GM12878 (cell line): ENCODE measurements around the gene ARFGAP2. TPM values are rescaled to one million over a fixed set of nuclear protein-coding genes. Genes with fewer than 3 reads are reported as not detected.

ENCODE experiments used
- ATAC-seq: fragments of 200-7000 bp; cut with Tn5 transposase; 3 replicates; pipeline ENCODE4 v1.9.1; 2020; ENCODE audit warnings: mild to moderate bottlenecking, moderate library complexity
- BruUV-seq: library from RNA; stranded (reverse); fragments of 400-500 nt; replicated peaks from 2 replicates; lab custom pipeline; 2021; lab: Mats Ljungman, UMichigan
- CTCF ChIA-PET: fragments of 300-600 bp; sonication (Branson Sonifier 250); formaldehyde crosslinking; extraction: SDS; loops from one replicate; lab custom pipeline; 2021; ENCODE audit warnings: inconsistent platforms; lab: Yijun Ruan, JAX
- POLR2A ChIA-PET: fragments of 350-600 bp; formaldehyde crosslinking; extraction: SDS; loops from one replicate; lab custom pipeline; 2021; ENCODE audit warnings: inconsistent platforms; lab: Charles Lee
- RAD21 ChIA-PET: fragments of 300-600 bp; sonication (Branson Sonifier 250); formaldehyde crosslinking; loops from one replicate; lab custom pipeline; 2023; ENCODE audit warnings: antibody characterized with exemption; ENCODE audit not compliant: unreplicated experiment; lab: Charles Lee
- SMC1A ChIA-PET: fragments of 300-600 bp; sonication (Branson Sonifier 250); formaldehyde crosslinking; loops from one replicate; lab custom pipeline; 2023; ENCODE audit not compliant: unreplicated experiment, uncharacterized antibody; lab: Charles Lee
- DNase-seq: peaks from one replicate; pipeline ENCODE4 v3.0.0-alpha.2; 2011; ENCODE audit warnings: low read depth, low spot score
- FAIRE-seq: peaks from 3 replicates; lab custom pipeline; 2011; peaks lifted over from hg19 to GRCh38; lab: Jason Lieb, UNC
- H2AFZ ChIP-seq: 2 replicates; pipeline ENCODE4 v1.6.0; 2011; ENCODE audit warnings: low read depth, low read length, control low read depth; ENCODE audit not compliant: control insufficient read depth
- H3K27ac ChIP-seq: 2 replicates; pipeline ENCODE4 v1.5.1; 2011; ENCODE audit warnings: control low read depth; ENCODE audit not compliant: control insufficient read depth, insufficient read depth
- H3K27me3 ChIP-seq, 2 experiments: replicated peaks in 1 of 2; 2 replicates each; pipeline versions ENCODE4 v1.6.0 to v1.6.1; 2011; ENCODE audit warnings: low read length in 1 of 2; ENCODE audit not compliant: control insufficient read depth in 2 of 2, insufficient read depth in 2 of 2
- H3K36me3 ChIP-seq, 2 experiments: 2 replicates each; pipeline ENCODE4 v1.5.1; 2011; ENCODE audit warnings: low read length in 1 of 2; ENCODE audit not compliant: control insufficient read depth in 2 of 2, insufficient read depth in 2 of 2
- H3K4me1 ChIP-seq: 2 replicates; pipeline ENCODE4 v1.6.1; 2011; ENCODE audit warnings: mild to moderate bottlenecking, low read length, moderate library complexity, mixed read lengths; ENCODE audit not compliant: control insufficient read depth, insufficient read depth
- H3K4me2 ChIP-seq: 2 replicates; pipeline ENCODE4 v1.6.0; 2011; ENCODE audit warnings: control low read depth; ENCODE audit not compliant: control insufficient read depth, insufficient read depth
- H3K4me3 ChIP-seq: fragments of 200-600 bp; sonication (generic); 2 replicates; pipeline ENCODE4 v1.5.1; 2016
- H3K79me2 ChIP-seq: 2 replicates; pipeline ENCODE4 v1.6.0; 2011; ENCODE audit warnings: low read length; ENCODE audit not compliant: control insufficient read depth, insufficient read depth
- H3K9ac ChIP-seq: 2 replicates; pipeline ENCODE4 v1.8.0; 2011; ENCODE audit warnings: low read length, control low read depth, mixed read lengths; ENCODE audit not compliant: control insufficient read depth, insufficient read depth
- H3K9me3 ChIP-seq: replicated peaks from 3 replicates; pipeline ENCODE4 v1.5.1; 2011; ENCODE audit warnings: mild to moderate bottlenecking, low read length; ENCODE audit not compliant: control insufficient read depth, insufficient read depth
- H4K20me1 ChIP-seq: 2 replicates; pipeline ENCODE4 v1.6.0; 2011; ENCODE audit not compliant: control insufficient read depth, insufficient read depth
- ASH2L ChIP-seq: fragments of 300-600, 200-600 bp; sonication (generic); IDR thresholded peaks from 2 replicates; pipeline ENCODE4 v1.6.1; 2017; ENCODE audit warnings: low read depth, mild to moderate bottlenecking, borderline replicate concordance
- BACH1 ChIP-seq: fragments of 450-650 bp; IDR thresholded peaks from 2 replicates; pipeline ENCODE4 v1.6.1; 2017; ENCODE audit warnings: mild to moderate bottlenecking, borderline replicate concordance
- E2F4 ChIP-seq: IDR thresholded peaks from 2 replicates; pipeline ENCODE4 v1.6.1; 2012; ENCODE audit warnings: low read depth, low read length, improper control_type of control experiment
- HSF1 ChIP-seq: fragments of 150-350 bp; IDR thresholded peaks from 2 replicates; pipeline ENCODE4 v1.6.1; 2014; ENCODE audit warnings: mild to moderate bottlenecking, low read depth, low read length
- IRF5 ChIP-seq: fragments of 450-650 bp; IDR thresholded peaks from 2 replicates; pipeline ENCODE4 v1.6.1; 2017; ENCODE audit warnings: borderline replicate concordance
- RAD21 ChIP-seq: IDR thresholded peaks from 2 replicates; pipeline ENCODE4 v1.6.1; 2011; ENCODE audit warnings: mild to moderate bottlenecking, low read depth, low read length, moderate library complexity; ENCODE audit not compliant: insufficient read depth
- SUZ12 ChIP-seq: fragments of 200-600 bp; sonication (generic); IDR thresholded peaks from one replicate; pipeline ENCODE4 v1.6.1; 2018; ENCODE audit warnings: antibody characterized with exemption, mild to moderate bottlenecking; ENCODE audit not compliant: unreplicated experiment
- ZSCAN29 ChIP-seq: fragments of 450-650 bp; IDR thresholded peaks from 2 replicates; pipeline ENCODE4 v1.6.1; 2017; ENCODE audit warnings: mild to moderate bottlenecking, moderate library complexity
- WGBS: methylation state at CpG from one replicate; pipeline ENCODE4 v1.1.6; 2016; ENCODE audit warnings: low lambda C conversion rate; ENCODE audit not compliant: insufficient replicate concordance, insufficient coverage; ENCODE audit errors: missing lambda C conversion rate; 5-methylcytosine and 5-hydroxymethylcytosine counted together
- in situ Hi-C: fragments of 300-500 bp; cut with MboI; formaldehyde crosslinking; loops from 9 replicates; pipeline ENCODE4 v1.14.3; 2018; ENCODE audit warnings: mixed read lengths
- intact Hi-C: fragments of 100-400 bp; cut with micrococcal nuclease; formaldehyde crosslinking; loops from one replicate; pipeline ENCODE4 v1.14.2; 2022; ENCODE audit not compliant: unreplicated experiment
- polyA plus RNA-seq, 11 experiments: library from polyadenylated mRNA; depleted of rRNA in 4 of 11; unstranded in 6 of 11; stranded (reverse) in 5 of 11; fragments of >200 nt; fragmentation: Nextera tagmentation in 4 of 11; fragmentation: Illumina TruSeq in 1 of 11; extraction: Ambion mirVana in 4 of 11; extraction: Trizol in 1 of 11; gene quantifications; 1 replicate in 1 of 11; 2 replicates in 10 of 11; pipeline versions ENCODE4 v1.2.1 to v1.2.3, GENCODE V29; 2011 to 2016; ENCODE audit warnings: inconsistent platforms in 2 of 11, missing spikeins in 2 of 11, low read depth in 1 of 11
- total RNA-seq, 4 experiments: library from RNA; depleted of rRNA in 3 of 4; stranded (reverse); fragments of >200 nt in 3 of 4; fragmentation: Illumina TruSeq in 1 of 4; extraction: Trizol in 1 of 4; gene quantifications; 2 replicates each; pipeline versions ENCODE4 v1.2.1 to v1.2.3, GENCODE V29; 2013 to 2021

ARFGAP2 gene
- total and polyA plus RNA-seq, 10 of the 15 experiments (the other 5 are each of a cell fraction or from before 2014, with no cell fraction given): 20.9 to 100 (median 75.5) TPM

GRCh38 chr11:47136327-47136726 is 40.4 kb downstream of the ARFGAP2 start (continued):
- TF ChIP-seq ASH2L (no peak), BACH1 (no peak)

GRCh38 chr11:47132981-47133380 is 43.7 kb downstream of the ARFGAP2 start:
- Histone ChIP-seq H3K4me3 (no peak overlapping the region), H3K36me3 (no peaks in the 10 kb centered on the region; a peak in 1 of 4 replicates), H3K9me3 (no peaks in the 10 kb centered on the region), H3K4me2 (no peak overlapping the region), H2AFZ (no peak overlapping the region), H3K9ac (no peak overlapping the region), H3K79me2 (no peaks in the 10 kb centered on the region), H3K4me1 (peaks cover 7% of the 10 kb centered on the region; the same call in 1 of the 2 replicates), H3K27me3 (no peaks in the 10 kb centered on the region), H3K27ac (no peak overlapping the region), H4K20me1 (no peaks in the 10 kb centered on the region)
- TF ChIP-seq IRF5 (no peak), HSF1 (no peak), SUZ12 (no peak), ZSCAN29 (no peak), RAD21 (no peak), E2F4 (no peak)
- DNase-seq: no peak
- in situ Hi-C loops (no loop called here), intact Hi-C loops (no loop called here)
- SMC1A ChIA-PET: interaction anchor here (0.8 kb wide), 1 partner anchor 10 kb away, joined by 3 read pairs; no protein-coding TSS in a partner anchor
- no peak for FAIRE-seq
- POLR2A ChIA-PET: no interaction called here
- no TSS peak for BruUV-seq
- CTCF ChIA-PET: interaction anchor here (1.3 to 1.7 kb wide), 3 partner anchors 20 to 151 kb away, joined by 3 to 4 read pairs (median 4); no protein-coding TSS in a partner anchor
- WGBS: 95% methylated on average over 1 of the region's 1 CpG
- ATAC-seq: no peak
- RAD21 ChIA-PET: interaction anchor here (1.0 kb wide), 1 partner anchor 20 kb away, joined by 3 read pairs; no protein-coding TSS in a partner anchor
